ENCODE results near the gene PRKCA.
"Not testable (repeated sequence)": the region's sequence is repeated elsewhere in the genome, so short reads cannot be mapped to it uniquely, and the experiment has no call there.

PRKCA gene

DNA sequence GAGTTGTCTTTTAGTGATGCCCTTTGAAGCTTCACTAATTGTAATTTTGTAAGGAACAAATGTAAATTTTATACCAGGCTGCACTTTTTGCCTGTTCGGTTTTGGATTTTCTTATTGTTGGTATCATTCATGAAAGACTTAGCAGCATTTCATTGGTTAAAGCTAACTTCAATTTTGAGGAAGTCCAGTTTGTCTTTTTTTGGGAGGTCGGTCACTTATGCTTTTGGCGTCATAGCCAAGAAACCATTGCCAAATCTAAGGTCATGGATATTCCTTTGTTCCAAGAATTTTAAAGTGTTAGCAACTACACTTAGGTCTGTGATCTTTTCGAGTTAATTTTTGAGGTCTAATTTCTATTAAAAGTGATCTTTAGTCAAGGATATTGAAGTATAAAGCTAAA lies 77.1 kb downstream of the PRKCA start:
- no peak for DNase-seq (ENCODE audit: low read depth in 1 of 2, low spot score in 1 of 2)

DNA sequence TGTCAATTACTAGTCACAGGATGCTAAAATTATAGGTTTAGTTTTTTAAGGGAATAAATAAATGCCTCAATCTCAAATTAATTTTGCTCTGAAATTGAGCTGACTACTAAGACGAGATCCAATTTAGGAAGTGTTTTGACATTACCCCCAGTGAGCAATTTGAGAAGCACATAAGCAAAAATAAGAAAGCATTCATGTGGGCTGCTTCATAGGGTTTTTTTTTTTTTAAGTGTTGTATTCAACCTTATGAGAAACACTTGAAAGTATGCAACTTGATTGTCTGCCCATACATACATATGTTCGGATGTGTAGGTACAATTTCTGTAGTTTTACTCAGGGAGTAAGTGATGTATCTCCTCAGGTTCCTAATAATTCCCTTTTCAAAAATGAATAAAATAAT lies 77.6 kb downstream of the PRKCA start:
- DNase-seq (ENCODE audit: low read depth in 1 of 2, low spot score in 1 of 2) = no peak

DNA sequence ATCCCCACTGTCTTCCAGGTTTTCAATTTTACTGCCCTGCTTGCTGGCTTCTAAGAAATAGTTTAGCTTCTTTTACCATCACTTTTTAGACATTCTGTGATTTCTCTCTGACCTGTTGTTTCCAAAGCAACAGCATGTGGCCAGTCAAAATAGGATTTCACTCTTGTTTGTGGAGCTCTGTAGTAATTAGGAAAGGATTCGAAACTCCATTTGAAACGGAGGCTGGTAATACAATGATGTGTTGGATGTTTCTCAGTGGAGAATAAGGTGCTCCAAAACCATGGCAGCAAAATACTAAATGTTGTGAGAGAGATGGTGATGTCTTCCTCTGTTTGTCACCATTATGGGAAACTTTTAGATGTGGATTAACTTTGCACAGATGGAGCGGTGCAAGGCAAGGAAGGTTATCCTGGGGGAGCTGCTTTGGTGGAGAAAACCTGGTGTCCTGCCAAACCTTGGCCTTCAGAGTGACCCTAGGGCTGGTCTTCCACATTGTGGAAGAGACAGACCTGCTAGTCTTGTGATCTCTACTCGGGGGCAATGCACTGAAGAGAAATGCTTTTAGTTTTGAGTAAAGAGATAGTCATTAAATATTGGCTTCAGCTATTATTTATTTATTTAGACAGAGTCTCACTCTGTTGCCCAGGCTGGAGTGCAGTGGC lies 79.4 kb downstream of the PRKCA start:
- no peak for DNase-seq (ENCODE audit: low read depth in 1 of 2, low spot score in 1 of 2)

DNA sequence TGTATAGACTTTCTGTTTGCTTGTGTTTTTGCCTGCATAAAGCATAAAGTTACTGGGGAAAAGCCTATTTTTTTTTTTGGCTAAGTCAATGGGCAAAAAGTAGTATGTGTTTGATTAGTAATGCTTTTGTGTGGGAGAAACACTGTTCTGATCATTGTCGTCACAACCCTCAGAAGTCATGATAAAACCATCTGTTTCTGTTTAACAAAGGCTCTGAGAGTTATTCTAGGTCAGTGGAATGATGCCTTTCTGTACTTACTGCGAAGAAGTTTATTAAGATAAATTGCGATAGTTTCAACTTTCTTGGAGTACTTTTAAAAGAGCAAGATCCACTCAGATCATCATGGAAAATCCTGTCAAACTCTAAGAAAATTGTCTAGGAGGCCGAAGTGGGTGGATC lies 80.9 kb downstream of the PRKCA start:
- DNase-seq (ENCODE audit: low read depth in 1 of 2, low spot score in 1 of 2) = no peak

DNA sequence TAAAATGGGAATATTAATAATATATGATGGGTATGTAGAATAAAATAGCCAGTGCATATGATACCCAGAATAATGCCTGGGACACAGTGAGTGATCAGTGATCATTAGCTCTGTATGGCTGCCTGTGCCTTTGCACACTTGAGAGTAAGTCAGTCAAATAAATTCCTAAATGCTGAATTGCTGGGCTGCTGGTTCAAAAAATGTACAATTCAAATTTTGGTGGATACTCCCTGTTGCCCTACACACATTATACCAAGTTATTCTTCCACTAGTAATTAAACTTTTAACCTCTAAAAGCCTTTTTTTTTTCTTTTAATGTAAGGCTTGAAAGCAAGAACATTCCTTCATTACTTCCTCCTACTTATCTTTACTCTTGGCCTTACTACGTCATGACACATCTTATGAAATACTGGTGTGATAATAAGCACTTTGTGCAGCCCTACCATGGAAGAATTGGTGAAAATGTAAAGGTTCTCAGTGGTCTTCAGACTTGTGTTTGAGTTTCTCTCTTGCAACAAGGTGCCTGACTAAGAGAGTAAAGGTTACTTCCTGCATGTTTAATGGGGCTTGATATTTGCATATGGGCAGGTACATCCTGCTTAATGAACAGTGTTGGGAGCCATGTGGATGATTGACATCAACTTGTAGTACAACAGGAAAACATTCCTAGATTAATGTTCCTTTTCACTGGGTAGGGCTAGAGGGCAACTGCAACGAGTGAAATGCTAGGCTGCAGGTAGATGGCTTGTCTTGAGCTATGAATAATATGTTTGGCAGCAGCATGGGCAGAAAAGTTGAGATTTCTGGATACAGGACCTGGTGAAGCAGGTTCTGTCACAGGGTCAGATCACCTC lies 84.3 kb downstream of the PRKCA start:
- no peak for DNase-seq (ENCODE audit: low read depth in 1 of 2, low spot score in 1 of 2)

DNA sequence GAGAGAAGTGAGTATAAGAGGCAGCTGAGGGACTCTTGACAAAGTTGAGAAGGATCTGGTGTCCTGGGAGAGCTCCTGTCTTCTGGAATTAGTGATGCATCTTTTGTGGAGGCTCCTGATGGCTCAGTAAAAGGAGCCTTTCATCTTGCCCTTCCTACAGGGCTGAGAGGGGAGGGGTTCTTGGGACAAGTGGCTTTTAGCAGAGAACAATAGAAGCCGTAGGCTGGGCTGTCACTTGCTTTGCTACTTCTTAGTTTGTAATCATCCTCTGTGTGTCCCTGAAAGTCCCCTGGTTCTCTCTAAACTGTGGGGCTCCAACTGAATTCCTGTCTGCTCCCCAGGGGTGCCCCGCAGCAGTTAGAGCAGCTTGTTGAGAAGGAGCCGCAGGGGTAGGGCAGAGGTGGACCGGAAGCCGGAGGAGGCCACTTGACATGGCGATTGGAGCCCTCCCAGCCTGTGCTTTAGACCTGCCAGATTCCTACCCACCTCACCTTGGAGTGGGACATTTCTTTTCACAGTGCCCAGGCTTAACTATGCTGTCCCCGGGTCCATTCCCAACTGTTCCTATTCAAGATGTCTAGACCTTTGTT lies 85.1 kb downstream of the PRKCA start:
- DNase-seq (ENCODE audit: low read depth in 1 of 2, low spot score in 1 of 2) = no peak

DNA sequence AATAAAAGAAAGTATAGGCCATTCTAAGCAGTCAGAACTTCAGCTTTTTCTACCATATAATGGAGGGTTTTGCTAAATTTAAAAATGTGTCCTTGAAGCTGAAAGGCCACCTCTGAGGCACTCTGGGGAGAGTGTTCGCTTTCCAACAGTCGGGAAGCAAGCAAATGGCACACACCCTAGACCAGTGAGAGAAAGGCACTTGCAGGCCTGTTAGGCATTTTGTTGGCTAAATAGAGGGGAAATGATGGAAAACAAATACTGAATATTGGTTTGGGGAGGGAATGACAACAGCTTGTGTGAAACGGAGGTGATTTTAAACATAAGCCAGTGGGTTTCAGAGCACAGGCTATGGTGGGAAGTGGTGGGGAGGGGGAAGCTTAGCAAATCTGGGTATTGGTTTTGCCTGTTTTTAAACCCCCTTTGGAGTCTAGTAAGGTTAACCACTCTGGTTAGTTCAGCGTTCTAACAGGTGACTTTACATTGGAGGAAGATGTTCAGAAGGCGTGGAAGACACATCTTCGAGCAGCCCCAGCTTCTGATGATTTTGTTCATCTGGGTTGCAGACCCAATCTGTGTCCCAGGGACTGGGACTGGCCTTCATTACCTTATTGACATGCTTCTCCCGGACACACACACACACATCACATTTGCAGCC lies 90.5 kb downstream of the PRKCA start:
- DNase-seq (ENCODE audit: low read depth in 1 of 2, low spot score in 1 of 2) = no peak

DNA sequence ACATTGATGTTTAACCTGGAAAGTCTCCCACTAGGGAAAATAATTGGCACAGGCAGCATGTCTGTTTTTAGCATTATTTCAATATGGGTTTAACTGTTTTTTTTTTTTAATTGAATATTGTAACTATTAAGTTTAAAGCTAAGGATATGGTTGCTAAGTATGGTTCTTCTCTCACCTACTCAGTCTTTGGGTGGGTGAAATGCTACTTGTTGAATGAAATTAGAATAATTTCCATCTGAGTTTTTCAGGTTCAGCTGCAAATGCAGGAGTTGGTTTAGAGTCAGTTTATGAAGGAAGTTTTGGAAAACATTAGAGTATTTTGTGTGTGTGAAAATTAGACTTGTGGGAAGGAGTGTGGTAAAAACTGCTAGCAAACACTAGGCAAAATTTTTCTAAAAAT lies 93.5 kb downstream of the PRKCA start:
- no peak for DNase-seq (ENCODE audit: low read depth in 1 of 2, low spot score in 1 of 2)

DNA sequence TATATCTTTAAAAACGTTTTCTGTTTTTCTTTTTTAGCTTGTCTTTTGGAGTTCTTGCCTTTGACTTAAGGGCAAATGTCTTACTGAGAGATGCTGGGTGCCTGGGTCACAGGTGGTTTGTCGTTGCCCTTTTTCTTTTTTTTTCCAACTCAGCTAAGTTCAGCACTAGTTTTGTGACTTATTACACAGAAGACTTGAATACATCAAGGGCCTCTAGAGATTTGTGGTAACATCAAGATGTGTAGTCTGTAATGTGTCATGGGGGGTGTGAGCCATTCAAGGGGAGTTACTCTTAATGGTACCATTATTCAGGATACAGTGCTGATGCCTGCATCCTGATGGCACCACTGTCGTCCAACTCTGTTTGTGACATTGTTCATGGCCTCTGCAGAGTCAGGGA lies 95.1 kb downstream of the PRKCA start:
- DNase-seq (ENCODE audit: low read depth in 1 of 2, low spot score in 1 of 2) = no peak

DNA sequence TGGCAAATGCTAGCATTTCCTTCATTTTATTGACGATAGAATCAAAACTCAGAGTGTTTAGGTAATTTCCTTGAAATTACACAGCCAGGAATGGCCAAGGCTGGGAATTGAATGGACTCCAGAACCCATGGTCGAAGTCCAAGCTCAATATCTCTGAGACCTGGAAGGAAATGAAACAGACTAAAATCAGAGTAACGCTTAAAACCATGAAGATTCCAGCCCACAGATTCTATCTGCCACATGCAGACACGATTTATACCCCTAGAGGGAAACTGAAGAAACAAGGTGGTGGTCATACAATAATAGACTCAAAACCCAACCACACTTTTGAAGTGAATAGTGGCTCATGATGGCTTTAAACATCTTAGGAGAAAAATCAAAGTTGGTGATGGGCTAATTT lies 95.6 kb downstream of the PRKCA start:
- DNase-seq (ENCODE audit: low read depth in 1 of 2, low spot score in 1 of 2) = no peak

DNA sequence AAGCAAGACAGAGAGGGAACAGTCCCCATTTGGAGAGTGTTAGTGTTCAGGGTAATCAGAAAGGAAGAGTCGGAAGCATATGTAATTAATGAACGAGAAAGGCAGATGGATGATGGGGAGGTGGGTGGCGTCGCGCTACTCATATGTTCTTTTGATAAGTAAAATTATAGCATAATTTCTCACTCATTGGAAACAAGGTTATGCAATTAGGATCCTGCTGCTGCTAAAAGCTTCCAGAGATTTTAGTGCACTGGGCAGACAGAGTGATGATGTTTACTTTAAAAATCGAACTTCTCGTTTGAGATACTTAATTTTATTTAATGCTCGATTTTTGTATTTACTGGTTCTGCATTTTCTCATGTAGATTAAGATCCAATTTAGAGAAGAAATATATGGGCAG lies 96.2 kb downstream of the PRKCA start:
- no peak for DNase-seq (ENCODE audit: low read depth in 1 of 2, low spot score in 1 of 2)

DNA sequence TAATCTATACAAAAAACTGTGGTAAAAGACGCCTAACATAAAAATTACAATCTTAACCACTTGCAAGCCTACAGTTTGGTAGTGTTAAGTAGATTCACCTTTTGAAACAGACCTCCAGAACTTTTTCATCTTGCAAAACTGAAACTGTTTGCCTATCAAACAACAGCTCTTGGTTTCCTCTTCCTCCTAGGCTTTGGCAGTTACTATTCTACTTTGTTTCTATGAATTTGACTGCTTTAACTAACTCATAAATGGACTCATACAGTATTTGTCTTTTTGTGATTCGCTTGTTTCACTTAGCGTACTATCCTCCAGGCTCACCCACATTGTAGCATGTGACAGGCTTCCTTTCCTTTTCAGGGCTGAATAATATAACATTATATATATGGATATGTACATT lies 97.0 kb downstream of the PRKCA start:
- no peak for DNase-seq (ENCODE audit: low read depth in 1 of 2, low spot score in 1 of 2)

DNA sequence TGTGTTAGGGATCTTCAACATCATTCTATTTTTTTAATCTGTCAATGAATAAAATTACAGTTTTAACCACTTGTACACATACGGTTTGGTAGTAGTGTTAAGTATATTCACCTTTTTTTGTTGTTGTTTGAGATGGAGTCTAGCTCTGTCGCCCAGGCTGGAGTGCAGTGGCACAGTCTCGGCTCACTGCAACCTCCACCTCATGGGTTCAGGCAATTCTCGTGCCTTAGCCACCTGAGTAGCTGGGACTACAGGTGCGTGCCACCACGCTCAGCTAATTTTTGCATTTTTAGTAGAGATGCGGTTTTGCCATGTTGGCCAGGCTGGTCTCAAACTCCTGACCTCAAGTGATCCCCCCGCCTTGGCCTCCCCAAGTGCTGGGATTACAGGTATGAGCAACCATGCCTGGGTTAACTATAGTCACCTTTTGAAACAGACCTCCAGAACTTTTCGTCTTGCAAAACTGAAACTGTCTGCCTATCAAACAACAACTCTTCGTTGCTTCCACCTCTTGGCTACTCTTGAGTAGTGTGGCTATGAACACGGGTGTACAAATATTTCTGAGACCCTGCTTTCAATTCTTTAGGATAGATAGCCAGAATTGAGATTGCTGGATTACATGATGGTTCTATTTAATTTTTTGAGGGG lies 97.8 kb downstream of the PRKCA start:
- not testable (repeated sequence) for DNase-seq (ENCODE audit: low read depth in 1 of 2, low spot score in 1 of 2)

DNA sequence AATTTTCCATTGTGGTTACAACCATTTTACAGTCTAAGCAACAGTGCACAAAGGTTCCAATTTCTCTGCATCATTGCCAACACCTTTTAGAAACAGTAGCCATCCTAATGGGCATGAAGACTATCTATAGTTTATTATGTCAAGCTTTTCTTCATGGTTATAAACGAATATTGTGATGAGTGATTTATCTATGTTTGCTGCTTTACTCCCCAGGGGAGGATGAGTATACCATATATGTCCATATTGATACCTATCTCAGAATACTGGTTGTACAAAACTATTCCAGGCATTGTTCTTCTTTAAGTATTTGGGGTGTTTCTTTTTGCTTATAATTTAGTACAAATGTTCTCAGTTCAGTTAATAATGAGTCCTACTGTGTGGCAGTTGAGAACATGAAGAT lies 98.3 kb downstream of the PRKCA start:
- no peak for DNase-seq (ENCODE audit: low read depth in 1 of 2, low spot score in 1 of 2)

DNA sequence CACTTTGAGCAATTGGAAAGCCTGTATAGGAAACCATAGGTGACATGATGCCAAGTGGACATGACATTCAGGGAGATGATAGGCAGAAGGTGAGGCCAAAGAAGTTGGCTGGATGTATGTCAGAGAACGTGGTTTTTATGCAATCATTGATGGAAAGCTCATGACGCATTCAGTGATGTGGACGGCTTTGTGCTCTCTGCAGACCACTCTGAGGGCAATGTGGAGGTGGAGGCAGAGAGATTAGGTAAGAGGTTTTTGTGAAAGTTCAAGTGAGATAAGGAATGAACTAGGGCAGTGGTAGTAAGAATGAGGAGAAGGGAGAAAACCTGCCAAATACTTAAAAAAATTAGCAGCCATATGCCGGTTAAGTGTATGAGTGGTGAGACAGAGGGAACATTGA lies 99.0 kb downstream of the PRKCA start:
- no peak for DNase-seq (ENCODE audit: low read depth in 1 of 2, low spot score in 1 of 2)

DNA sequence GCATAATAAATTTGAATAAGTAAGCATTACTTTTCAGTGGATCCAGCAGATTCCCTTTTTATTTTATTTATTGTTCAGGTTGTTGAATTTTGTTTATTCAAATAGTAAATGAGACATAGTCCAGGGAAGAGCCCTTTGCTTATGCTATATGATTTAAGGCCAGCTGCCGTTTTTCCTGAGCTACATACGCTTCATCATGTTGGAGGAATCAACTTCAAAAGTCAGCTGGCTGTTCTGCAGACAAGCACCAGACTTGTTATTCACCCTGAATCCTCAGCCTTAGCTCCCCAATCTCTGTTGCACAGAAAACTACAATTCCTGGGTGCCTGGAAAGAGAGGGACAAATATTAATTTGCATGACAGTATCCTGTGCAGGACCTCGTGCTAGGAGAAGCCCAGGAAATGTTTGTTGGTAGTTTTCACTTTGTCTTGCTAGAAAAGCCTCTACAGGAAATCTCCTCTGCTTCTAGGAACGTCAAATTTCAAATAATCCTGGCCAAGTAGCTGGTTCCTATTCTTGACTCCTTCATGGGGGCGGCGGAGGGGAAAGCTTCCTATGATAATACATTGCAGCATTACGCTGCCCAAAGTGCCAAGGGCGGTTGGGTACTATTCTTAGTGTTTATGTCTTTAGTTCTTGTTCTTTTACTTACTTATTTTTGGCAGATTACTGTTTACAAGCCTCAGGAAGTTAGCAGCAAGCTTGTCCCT lies 101.6 kb downstream of the PRKCA start:
- DNase-seq (ENCODE audit: low read depth in 1 of 2, low spot score in 1 of 2) = no peak

DNA sequence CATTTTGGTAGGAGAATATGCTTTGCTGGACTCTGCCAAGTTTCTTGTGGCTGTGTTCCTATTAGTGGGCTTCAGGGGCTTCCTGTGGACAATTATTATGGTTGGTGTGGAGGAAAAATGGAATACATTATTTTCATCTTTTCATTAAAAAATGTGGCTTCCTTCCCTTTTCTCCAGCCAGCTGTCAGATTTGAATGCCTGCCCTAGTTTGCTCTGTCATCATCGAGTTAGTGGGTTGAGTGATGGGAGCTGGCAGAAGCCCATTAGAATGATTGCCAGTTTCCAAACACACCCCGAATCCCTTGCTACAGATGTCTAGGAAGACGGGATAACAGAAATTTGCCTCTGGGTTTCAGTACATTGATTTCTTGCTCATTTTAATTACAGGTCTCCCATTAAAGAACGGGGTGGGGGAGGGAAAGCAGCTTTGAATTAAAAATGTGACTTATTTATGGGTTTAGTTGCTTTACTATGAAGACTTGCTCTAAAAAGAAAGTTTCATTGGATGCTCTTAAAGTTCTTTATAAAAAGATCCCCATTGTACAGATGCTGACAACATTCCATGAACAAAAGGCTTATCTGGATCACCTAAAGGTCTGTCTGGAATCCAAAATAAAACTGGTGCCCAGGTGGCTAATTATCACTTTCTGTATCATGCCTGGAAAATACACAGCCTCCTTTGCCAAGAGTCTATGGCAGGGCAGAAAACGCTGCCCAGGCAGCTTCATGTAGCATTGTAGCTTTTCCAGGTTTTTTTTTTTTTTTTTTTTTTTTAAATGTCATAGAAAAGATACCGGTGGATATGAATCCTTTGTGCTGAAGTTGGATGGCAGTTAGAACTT lies 103.6 kb downstream of the PRKCA start:
- no peak for DNase-seq (ENCODE audit: low read depth in 1 of 2, low spot score in 1 of 2)

DNA sequence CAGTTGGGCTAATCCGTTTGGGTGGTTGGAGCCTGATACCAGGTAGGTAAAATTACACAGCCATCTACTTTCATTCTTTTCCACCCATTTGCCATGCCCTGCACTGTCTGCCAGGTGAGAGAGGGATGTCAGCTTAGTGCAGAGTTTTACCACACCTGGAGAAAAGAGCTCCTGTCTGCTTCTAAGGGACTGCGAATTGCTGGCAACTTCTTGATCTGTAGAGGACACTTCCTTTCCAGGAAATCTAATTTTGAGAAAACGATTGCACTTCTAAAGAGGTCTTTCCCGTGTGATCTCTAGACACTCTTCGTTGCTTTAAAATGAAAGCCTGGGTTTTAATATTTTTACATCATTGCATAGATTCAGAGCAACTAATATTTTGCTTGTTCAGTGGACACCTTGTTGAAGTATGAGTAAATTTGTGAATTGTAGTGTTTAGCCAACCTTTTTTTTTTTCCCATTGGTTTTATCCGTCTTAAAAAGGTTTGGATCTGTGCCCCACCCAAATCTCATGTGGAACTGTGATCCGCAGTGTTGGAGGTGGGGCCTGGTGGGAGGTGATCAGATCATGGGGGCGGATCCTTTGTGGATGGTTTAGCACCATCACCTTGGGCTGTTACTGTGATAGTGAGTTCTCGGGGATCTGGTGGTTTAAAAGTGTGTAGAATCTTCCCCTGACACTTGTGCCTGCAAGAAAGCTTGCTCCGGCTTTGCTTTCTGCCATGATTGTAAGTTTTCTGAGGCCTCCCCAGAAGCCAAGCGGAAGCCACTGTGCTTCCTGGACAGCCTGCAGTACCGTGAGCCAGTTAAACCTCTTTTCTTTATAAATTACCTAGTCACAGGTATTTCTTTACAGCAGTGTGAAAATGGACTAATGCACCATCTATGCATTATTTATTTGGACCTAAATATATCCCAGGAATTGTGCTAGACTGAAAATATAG lies 104.6 kb downstream of the PRKCA start:
- DNase-seq (ENCODE audit: low read depth in 1 of 2, low spot score in 1 of 2) = no peak

DNA sequence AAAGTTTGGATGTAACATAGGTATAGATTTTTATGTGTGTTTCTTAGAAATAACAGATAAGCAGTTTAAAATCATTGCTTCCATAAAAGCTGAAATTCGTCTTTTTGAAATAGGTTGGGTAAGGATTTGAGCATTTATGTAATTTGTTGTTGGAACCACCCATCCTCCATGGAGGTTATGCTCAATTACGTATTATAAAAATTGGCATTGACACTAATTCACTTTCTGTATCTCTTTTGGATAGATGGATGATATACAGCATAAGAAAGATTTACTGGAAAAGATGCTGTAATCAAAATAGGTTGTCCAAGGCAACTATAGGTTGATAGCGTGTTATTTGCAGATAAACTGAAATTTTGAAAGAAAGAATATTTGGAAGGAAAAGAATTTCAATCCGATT lies 105.5 kb downstream of the PRKCA start:
- no peak for DNase-seq (ENCODE audit: low read depth in 1 of 2, low spot score in 1 of 2)

Measured in stimulated activated CD4-positive, alpha-beta T cell treated with anti-CD3 and anti-CD28 coated beads, Interleukin-15, amount 100 ng/mL, for 1 hour (primary cell).